Inferior parietal cortex (tissue), 1 donor: ENCODE data around the gene CRYZL1.
A peak's percentile ranks its signal among the peaks of the same experiment; 100 is the strongest.

Experiments used
- DNase-seq: peaks from one replicate; pipeline ENCODE4 v3.0.0-alpha.2; 2016; ENCODE audit errors: extremely low spot score

CRYZL1 gene

GRCh38 chr21:33541105-33541711 is 100.3 kb downstream of the CRYZL1 start:
- DNase-seq = peak; percentile 5

GRCh38 chr21:33540711-33541104 is 100.8 kb downstream of the CRYZL1 start:
- DNase-seq = no peak

DNA sequence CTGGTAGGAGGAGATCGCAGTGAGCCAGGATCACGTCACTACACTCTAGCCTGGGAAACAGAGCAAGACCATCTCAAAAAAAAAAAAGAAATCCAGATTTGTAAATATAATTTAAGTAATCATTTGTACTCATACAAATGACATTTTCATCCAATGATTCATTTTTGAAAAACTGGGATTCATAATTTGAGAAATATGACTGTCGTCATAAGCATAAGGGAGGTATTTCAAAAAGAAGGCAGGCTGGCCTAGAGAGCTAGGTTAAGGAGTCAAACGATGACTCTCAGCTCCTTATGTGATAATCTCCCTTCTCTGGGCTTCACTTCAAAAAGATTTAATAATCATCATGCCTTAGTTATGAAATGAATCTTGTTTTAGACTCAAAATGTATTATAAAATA is 101.9 kb downstream of the CRYZL1 start:
- no peak for DNase-seq
